Skin epidermis (tissue), 12 donors: ENCODE measurements around the gene OBSCN.
"Not testable (repeated sequence)": the region's sequence is repeated elsewhere in the genome, so short reads cannot be mapped to it uniquely, and the experiment has no call there.

Source experiments
- H3K27ac ChIP-seq, 21 experiments: fragments of 200-600 bp; sonication (generic) in 11 of 21; one replicate each; pipeline ENCODE4 v1.5.0; 2020; ENCODE audit warnings: mild to moderate bottlenecking in 3 of 21, inconsistent platforms in 2 of 21, moderate library complexity in 2 of 21
- H3K4me3 ChIP-seq, 7 experiments: fragments of 200-600 bp; sonication (generic) in 2 of 7; one replicate each; pipeline ENCODE4 v1.5.0; 2020; ENCODE audit warnings: inconsistent platforms in 2 of 7, mild to moderate bottlenecking in 2 of 7, moderate library complexity in 1 of 7

Gene OBSCN

DNA sequence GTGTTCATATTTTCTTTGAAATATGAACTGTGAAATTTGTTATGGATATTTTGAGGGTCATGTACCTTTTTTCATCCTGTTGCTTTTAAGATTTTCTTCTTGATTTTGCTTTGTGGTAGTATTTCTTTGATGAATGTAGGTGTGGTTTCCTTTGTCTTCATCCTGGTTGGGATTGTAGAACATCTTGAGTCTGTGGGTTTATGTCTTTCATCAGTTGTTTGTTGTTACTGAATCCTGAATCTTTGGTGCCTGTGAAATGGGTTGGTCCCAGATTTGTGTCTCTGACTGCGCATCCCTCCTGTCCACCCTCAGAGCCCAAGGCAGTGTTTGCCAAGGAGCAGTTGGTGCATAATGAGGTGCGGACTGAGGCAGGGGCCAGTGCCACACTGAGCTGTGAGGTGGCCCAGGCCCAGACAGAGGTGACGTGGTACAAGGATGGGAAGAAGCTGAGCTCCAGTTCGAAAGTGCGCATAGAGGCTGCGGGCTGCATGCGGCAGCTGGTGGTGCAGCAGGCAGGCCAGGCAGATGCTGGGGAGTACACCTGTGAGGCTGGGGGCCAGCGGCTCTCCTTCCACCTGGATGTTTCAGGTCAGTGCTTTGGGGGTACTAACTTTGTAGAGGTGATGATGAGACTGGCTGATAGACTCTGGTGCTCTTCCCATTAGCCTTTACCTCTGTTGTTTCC lies 38.5 kb downstream of the OBSCN start:
- Histone ChIP-seq H3K27ac (no peak overlapping the region), H3K4me3 (no peak overlapping the region)

DNA sequence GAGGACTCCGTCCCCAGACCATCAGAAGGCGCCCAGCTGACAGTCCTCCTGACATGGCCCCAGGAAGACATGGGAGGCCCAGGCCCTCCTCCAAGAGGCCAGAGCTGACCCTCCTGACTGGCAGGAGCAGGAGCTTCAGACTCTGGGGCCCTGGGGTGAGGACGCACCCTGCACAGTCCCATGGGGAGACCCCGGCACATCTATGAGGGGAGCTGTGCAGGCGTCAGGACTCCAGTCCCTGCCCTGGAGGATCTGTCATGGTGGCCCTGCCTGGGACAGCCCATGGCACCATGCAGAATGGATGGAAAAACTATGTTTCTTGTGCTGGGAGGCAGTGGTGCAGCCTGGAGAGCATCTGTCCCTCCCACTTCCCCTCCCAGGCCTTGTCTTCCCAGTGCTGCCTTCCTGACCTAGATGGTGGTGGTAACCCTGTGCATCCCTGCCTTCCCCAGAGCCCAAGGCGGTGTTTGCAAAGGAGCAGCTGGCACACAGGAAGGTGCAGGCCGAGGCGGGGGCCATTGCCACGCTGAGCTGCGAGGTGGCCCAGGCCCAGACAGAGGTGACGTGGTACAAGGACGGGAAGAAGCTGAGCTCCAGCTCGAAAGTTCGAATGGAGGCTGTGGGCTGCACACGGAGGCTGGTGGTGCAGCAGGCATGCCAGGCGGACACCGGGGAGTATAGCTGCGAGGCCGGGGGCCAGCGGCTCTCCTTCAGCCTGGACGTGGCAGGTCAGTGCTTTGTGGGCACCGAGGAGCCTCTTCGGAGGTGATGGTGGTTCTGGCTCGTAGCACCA lies 41.9 kb downstream of the OBSCN start:
- H3K27ac ChIP-seq: no peak overlapping the region
- H3K4me3 ChIP-seq: no peak overlapping the region

DNA sequence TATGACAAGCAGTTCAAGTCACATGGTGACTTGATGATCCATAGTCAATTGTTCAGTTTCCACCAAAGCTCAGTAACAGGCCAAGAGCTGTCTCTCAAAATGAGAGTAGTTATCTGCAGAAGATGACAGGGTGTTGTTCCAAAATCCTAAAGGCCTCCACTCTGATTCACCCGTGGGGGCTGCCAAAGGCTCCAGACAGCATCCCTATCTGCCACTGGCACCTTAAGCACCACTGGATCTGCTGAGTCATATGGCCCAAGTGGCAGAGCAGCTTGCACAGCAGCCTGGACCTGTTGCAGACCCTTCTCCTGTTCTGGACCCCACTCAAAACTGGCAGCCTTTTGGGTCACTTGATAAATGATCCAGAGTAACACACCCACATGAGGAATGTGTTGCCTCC lies 44.6 kb downstream of the OBSCN start:
- not testable (repeated sequence) for H3K27ac ChIP-seq

DNA sequence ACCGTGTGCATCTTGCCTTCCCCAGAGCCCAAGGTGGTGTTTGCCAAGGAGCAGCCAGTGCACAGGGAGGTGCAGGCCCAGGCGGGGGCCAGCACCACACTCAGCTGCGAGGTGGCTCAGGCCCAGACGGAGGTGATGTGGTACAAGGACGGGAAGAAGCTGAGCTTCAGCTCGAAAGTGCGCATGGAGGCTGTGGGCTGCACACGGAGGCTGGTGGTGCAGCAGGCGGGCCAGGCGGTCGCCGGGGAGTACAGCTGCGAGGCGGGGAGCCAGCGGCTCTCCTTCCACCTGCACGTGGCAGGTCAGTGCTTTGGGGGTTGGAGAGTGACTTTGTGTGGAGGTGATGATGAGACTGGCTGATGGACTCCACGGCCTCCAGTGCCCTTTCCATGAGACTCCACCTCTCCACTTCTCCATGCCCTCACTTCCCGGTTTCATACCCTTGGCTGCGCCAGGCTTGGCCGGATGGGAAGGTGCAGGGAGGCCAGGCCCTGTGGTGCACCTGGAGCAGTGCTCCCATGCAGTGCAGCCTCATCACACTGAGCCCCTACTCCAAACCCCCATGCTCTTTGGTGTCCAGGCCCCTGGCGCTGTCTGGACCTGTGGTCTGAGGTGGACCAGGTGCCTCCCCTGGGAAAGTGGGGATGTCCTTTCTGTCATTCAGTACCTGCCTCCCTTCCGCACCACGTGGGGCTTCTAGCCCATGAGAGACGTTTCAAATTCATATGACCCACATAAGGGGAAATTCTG lies 49.0 kb downstream of the OBSCN start:
- H3K4me3 ChIP-seq: no peak overlapping the region
- H3K27ac ChIP-seq: no peak overlapping the region

More for the DNA sequence above, 44.6 kb downstream of the OBSCN start:
- not testable (repeated sequence) for H3K4me3 ChIP-seq

DNA sequence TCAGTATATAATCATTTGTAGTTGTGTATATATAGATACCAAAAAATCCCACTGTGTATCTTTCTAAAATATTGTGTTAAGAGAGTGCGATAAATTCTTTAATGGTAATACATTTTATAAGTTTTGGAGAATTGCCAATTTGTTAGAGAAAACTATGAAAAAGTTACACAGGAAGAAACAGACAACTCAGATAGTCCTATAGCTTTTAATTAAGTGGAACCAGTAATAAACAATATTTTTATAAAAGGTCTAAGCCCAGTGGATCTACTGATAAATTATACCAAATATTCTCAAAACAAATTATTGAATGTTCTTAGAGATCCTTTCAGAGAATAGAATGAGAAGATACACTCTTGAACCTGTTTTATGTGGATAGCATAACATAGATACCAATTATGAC lies 50.6 kb downstream of the OBSCN start:
- Histone ChIP-seq H3K4me3 (no peak overlapping the region), H3K27ac (no peak overlapping the region)

DNA sequence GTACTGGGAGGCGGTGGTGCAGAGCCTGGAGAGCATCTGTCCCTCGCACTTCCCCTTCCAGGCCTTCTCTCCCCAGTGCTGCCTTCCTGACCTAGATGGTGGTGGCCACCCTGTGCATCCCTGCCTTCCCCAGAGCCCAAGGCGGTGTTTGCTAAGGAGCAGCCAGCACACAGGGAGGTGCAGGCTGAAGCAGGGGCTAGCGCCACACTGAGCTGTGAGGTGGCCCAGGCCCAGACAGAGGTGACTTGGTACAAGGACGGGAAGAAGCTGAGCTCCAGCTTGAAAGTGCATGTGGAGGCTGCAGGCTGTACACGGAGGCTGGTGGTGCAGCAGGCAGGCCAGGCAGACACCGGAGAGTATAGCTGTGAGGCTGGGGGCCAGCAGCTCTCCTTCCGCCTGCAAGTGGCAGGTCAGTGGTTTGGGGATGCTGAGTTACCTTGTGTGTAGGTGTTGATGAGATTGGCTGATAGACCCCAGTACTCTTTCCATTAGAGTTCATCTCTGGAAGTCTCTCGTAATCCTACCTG lies 51.6 kb downstream of the OBSCN start:
- Histone ChIP-seq H3K27ac (no peak overlapping the region), H3K4me3 (no peak overlapping the region)

DNA sequence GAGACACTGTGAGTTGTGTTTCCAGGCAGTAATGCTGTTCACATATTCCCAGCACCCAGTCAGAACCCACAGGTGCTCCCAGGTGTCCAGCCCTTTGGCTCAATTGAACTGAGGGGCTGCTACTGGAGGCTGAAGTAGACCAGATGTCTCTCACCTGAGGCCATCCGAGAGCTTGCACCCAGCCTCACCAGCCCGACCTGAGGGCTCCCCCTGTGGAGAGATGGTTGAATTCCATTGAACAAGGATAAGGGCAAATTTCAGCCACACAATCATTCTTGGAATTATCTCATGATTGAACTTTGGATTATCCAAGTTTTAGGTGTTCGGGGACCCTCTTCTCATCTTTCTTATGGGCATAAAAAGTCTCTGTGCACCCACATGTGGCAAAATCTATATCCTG lies 52.1 kb downstream of the OBSCN start:
- H3K4me3 ChIP-seq: no peak overlapping the region
- H3K27ac ChIP-seq: no peak overlapping the region

DNA sequence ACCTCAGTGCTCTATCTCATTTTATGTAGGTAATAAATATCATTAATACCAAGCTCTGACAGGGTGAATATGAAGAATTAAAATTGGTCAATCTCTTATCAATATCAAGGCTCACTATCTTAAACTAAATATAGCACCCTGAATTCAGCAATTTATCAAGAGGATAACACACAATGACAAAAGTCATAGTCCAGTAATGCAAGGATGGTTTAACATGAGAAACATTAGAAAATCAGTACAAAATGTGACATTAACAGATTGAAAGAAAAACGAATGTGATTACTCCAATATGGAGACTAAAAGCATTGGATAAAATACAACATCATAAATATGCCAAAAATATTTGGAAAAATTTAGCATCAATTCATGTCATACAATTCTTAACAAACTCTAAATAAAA lies 53.9 kb downstream of the OBSCN start:
- no peak overlapping the region for H3K27ac ChIP-seq
- no peak overlapping the region for H3K4me3 ChIP-seq

DNA sequence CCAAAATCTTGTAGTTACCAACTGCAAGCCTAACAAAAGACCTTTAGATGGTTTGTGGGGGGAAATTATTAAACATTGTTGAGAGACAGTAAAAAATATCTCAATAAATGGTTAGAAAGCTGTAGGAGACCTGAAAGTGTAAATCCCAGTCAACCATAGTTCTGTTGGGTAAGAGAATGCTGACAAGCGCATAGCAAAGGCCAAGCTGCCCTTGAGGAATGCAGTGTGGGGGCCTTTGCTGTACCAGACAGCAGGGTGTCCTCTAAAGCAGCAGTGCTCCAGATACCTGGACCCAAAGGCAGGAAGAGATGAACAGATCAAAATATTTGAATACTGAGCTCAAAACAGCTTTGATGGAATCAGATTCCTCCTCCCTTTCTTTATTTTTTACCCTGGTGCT lies 54.6 kb downstream of the OBSCN start:
- H3K27ac ChIP-seq: no peak overlapping the region
- H3K4me3 ChIP-seq: no peak overlapping the region

DNA sequence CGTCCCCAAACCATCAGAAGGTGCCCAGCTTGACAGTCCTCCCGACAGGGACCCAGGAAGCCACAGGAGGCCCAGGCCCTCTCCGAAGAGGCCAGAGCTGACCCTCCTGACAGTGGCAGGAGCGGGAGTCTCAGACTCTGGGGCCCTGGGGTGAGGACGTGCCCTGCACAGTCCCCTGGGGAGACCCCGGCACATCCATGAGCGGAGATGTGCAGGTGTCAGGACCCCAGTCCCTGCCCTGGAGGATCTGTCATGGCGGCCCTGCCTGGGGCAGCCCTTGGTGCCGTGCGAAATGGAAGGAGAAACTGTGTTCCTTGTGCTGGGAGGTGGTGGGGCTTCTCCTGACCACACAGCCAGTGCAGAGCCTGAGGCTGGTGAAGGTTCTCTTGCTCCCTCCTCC lies 55.8 kb downstream of the OBSCN start:
- H3K27ac ChIP-seq: no peak overlapping the region
- H3K4me3 ChIP-seq: no peak overlapping the region

DNA sequence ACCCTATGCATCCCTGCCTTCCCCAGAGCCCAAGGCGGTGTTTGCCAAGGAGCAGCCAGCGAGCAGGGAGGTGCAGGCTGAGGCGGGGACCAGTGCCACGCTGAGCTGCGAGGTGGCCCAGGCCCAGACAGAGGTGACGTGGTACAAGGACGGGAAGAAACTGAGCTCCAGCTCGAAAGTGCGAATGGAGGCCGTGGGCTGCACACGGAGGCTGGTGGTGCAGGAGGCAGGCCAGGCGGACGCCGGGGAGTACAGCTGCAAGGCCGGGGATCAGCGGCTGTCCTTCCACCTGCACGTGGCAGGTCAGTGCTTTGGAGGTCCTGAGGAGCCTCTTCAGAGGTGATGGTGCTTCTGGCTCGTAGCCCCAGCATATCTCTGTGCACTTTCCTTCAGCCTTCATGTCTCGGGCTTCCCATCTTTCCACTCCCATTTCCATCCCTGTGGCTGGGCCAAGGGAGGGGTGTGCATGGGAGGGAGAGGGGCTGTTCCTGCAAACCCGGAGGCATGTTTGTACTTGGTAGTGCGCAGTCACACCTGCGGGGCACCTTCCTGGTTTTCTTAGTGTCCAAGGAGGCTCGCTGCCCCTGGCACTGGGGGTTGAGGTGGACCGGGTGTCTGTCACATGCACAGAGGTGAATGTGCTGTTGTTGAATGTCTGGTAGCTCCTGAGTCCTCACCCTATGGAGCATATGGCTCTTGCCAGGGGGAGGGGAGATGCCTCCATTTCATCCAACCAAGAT lies 56.4 kb downstream of the OBSCN start:
- H3K4me3 ChIP-seq: no peak overlapping the region

DNA sequence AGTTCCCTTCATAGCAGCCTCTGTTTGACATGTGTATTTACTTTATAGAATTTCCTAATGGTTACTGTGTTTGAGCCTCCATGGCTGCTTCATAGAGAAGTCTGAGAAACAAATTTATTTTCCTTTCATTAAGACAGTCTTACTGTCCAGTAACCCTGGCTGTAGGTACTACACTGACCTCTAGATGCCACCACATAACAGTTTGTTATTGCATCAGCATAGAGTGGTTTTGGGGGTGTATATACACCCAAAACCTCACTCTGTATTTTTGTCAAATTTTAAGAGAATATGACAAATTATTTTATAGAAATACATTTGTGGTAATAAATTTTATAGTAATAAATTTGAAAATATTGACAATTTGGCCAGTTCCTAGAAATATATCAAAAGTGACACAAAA lies 57.3 kb downstream of the OBSCN start:
- Histone ChIP-seq H3K4me3 (no peak overlapping the region), H3K27ac (no peak overlapping the region)

More for the DNA sequence above, 56.4 kb downstream of the OBSCN start:
- H3K27ac ChIP-seq: no peak overlapping the region

DNA sequence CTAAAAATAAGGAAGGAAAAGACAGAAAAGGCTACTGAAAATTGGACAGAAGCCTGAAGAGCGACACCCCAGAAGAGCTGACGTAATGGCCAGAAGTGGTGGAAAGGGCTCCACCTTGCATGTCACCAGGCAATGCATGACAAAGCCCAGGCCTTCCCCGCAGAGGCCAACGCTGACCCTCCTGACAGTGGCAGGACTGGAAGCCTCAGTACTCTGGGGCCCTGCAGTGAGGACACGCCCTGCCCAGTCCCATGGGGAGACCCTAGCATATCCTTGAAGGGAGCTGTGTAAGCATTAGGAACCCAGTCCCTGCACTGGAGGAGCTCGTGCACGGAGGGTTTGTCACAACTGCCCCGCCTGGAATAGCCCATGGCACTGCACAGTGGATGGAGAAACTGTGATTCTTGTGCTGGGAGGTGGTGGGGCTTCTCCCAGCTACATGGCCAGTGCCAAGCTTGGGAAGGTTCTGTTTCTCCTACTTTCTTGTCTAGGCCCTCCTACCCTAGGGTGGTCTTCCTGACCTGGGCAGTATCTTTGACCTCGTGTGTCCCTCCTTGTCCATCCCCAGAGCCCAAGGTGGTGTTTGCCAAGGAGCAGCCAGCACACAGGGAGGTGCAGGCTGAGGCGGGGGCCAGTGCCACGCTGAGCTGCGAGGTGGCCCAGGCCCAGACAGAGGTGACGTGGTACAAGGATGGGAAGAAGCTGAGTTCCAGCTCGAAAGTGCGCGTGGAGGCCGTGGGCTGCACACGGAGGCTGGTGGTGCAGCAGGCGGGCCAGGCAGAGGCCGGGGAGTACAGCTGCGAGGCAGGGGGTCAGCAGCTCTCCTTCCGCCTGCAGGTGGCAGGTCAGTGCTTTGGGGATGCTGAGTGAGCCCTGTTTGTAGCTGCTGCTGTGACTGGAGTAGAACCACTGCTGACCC lies 60.4 kb downstream of the OBSCN start:
- Histone ChIP-seq H3K4me3 (no peak overlapping the region), H3K27ac (no peak overlapping the region)

DNA sequence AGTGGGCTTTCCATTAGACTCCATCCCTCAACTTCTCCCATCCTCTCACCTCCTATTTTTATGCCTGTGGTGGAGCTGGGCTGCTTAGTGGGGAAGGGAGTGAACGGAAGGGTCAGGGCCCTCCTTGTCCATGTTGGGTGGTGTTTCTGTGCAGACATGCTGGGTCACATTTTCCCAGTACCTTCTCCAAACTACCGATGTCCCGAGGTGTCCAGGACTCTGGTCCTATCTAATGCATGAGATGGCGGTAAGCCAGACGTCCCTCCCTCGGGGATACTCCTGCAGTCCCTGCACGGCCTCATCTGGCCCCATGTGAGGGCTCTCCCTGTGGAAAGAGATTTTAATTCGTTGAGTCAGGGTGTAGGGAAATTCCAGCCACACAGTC lies 61.0 kb downstream of the OBSCN start:
- Histone ChIP-seq H3K4me3 (no peak overlapping the region), H3K27ac (no peak overlapping the region)

DNA sequence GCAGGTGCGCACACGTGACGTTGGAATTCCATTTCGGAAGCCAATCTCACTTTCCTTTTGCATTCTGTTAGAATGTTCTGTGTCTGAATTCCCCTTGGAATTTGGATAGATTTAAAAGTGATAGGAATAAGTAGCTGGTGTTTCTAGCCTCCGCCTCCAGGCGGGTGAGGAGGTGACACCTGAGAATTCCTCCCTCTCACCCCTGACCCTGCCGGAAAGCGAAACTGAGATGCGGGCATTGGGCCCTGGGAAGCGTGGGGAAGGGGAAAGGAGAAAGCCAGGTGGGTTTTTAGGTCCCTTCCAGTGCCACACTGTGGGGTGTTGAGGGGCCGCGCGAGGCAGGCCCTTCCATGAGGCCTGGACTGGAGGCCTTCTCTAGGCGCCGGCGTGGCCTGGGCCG lies 61.6 kb downstream of the OBSCN start:
- H3K27ac ChIP-seq, H3K4me3 ChIP-seq: not testable (repeated sequence)

DNA sequence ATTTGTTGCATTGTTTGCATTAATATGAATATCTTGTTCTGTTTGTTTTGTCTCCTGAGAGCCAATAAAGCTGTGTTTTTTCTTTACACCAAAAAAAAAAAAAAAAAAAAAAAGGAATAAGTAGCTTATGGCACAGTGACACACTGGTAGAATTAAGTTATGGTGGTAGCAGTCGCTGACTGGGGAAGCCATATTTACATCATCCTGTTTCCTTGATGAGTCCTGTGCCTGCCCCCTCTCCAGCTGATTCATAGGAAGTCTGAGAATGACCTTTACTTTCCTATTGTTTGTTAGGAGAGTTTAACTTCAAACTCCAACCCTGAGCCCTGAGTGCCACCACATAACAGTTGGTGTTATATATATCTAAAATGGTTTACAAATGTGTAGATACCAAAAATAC lies 62.2 kb downstream of the OBSCN start:
- H3K4me3 ChIP-seq: no peak overlapping the region
- H3K27ac ChIP-seq: no peak overlapping the region

DNA sequence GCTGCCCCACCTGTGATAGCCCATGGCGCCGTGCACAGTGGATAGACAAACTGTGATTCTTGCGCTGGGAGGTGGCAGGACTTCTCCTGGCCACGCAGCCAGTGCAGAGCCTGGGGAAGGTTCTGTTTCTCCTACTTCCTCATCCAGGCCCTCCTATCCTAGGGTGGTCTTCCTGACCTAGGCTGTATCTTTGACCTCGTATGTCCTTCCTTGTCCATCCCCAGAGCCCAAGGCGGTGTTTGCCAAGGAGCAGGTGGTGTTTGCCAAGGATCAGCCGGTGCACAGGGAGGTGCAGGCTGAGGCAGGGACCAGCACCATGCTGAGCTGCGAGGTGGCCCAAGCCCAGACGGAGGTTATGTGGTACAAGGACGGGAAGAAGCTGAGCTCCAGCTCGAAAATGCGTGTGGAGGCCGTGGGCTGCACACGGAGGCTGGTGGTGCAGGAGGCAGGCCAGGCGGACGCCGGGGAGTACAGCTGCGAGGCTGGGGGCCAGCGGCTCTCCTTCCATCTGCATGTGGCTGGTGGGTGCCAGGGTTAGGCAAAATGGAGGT lies 63.9 kb downstream of the OBSCN start:
- Histone ChIP-seq H3K4me3 (no peak overlapping the region), H3K27ac (no peak overlapping the region)

DNA sequence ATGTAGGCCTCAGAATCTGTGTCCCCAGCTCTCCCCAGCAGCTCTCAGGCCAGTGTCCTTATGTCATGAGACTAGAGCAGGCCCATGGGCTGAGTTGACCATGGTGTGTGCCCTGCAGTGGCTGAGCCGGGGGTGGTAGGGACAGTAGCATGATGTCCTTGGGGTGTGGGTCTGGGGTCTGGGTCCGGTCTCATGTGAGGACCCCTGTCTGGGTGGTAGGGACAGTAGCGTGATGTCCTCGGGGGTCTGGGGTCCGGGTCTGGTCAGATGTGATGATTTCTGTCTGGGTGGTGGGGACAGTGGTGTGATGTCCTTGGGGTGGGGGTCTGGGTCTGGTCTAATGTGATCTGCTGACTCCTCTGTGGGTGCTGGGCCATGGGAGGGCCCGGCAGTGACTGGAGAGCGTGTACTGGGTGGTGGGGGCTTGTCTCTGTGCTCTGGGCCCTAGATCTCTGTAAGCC lies 64.5 kb downstream of the OBSCN start:
- H3K27ac ChIP-seq: no peak overlapping the region

More for the DNA sequence above, 64.5 kb downstream of the OBSCN start:
- no peak overlapping the region for H3K4me3 ChIP-seq
